ENCODE data around the gene TMED8.

DNA sequence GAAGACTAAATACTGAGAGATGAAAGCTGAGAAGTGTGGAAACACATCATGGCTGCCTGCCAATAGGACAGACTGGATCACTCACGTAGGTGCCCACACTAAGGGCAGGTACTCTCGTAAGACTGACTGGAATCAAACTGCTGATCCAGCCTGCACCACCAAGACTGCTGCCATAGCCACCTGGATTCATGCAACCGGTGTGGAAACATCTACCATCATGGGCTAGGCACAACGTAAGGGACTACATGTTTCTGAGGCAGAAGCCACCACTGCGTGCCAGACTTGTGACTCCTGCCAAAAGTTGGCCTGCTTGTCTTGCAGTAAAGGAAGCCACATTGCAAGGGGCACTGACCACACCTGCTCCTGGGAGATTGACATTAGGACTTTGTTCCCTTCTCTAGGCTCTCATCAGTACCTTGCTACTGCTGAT, 60.0 kb downstream of the TMED8 start:
- no peak for TF ChIP-seq POLR2A (IDR thresholded peaks at IDR 0.05)
- TF ChIP-seq, protein P1, sequence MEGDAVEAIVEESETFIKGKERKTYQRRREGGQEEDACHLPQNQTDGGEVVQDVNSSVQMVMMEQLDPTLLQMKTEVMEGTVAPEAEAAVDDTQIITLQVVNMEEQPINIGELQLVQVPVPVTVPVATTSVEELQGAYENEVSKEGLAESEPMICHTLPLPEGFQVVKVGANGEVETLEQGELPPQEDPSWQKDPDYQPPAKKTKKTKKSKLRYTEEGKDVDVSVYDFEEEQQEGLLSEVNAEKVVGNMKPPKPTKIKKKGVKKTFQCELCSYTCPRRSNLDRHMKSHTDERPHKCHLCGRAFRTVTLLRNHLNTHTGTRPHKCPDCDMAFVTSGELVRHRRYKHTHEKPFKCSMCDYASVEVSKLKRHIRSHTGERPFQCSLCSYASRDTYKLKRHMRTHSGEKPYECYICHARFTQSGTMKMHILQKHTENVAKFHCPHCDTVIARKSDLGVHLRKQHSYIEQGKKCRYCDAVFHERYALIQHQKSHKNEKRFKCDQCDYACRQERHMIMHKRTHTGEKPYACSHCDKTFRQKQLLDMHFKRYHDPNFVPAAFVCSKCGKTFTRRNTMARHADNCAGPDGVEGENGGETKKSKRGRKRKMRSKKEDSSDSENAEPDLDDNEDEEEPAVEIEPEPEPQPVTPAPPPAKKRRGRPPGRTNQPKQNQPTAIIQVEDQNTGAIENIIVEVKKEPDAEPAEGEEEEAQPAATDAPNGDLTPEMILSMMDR (IDR thresholded peaks at IDR 0.05): no peak

Data from adrenal gland (tissue), 5 donors.